Keratinocyte (primary cell): ENCODE measurements around the gene PRLR.

Experiments used
- CTCF ChIP-seq, 3 experiments: IDR thresholded peaks in 1 of 3; conservative IDR thresholded peaks in 1 of 3; optimal IDR thresholded peaks in 1 of 3; 2 replicates in 2 of 3; 3 replicates in 1 of 3; pipeline versions ENCODE3 to v1.5.1; 2011; ENCODE audit warnings: low read length in 3 of 3, mild to moderate bottlenecking in 3 of 3, moderate library complexity in 2 of 3, control low read depth in 1 of 3, inconsistent platforms in 1 of 3; ENCODE audit not compliant: insufficient read depth in 2 of 3; ENCODE audit errors: extremely low read depth in 1 of 3
- EZH2 ChIP-seq: IDR thresholded peaks from one replicate; pipeline ENCODE4 v1.6.1; 2012; ENCODE audit warnings: inconsistent platforms, mild to moderate bottlenecking, low read length, moderate library complexity

DNA sequence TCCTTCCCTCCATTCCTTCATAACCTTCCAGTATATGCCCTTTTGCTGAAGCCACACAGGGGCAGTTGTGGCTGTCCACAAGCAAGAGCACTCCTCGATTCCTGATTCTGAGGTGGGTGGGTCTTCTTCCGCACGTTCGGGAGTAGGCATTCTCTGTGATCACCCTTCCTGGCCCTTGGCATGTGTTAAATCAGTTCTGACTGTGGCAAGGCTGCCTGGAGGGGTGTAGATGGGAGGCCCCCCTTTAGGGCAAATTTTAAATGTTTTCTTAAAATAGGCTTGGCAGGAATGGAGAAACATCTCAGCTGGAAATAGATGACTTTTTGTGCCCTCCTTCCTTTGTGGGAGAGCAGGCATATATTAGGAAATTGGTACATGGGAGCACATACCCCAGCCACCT is 185.6 kb downstream of the PRLR start:
- no peak for TF ChIP-seq CTCF (optimal IDR thresholded peaks at IDR 0.05 in 1 of 3, IDR thresholded peaks at IDR 0.05 in 1 of 3, conservative IDR thresholded peaks at IDR 0.05 in 1 of 3; ENCODE audit: extremely low read depth in 1 of 3, insufficient read depth in 2 of 3, low read length in 3 of 3)
- TF ChIP-seq EZH2: no peak
